ENCODE measurements around the gene LMOD3.
A peak's percentile ranks its signal among the peaks of the same experiment; 100 is the strongest.

LMOD3 gene

GRCh38 chr3:69080233-69080920, 42.0 kb downstream of the LMOD3 start, which contains the start of gene UBA3:
UBA3 (minus strand) TSS chr3:69080365; CDS start chr3:69080353, 12 bp downstream.
- Histone ChIP-seq H3K27ac (peak within 1 kb of the TSS; percentile 36; the same call in 1 of the 2 replicates), H2AFZ (ENCODE audit: low read depth) (no peak within 1 kb of the TSS), H3K36me3 (ENCODE audit: insufficient read depth) (no peaks in the 10 kb centered on the region), H3K4me3 (IDR thresholded peaks at IDR 0.05; ENCODE audit: insufficient read depth, low read depth, low read length) (no peak within 1 kb of the TSS), H3K79me2 (ENCODE audit: insufficient read depth, low read depth) (peaks cover 44% of the 10 kb centered on the region), H3K4me1 (ENCODE audit: low read depth, poor library complexity, severe bottlenecking) (peaks cover 63% of the 10 kb centered on the region), H4K20me1 (ENCODE audit: insufficient read depth) (no peaks in the 10 kb centered on the region), H3K4me2 (peak within 1 kb of the TSS; percentile 95), H3K27me3 (ENCODE audit: insufficient read depth, low read depth) (no peaks in the 10 kb centered on the region), H3K9ac (peak within 1 kb of the TSS; percentile 69)
- no peak for TF ChIP-seq CTCF (conservative IDR thresholded peaks at IDR 0.05; ENCODE audit: low read depth, low read length)

- Histone ChIP-seq H3K27me3 (ENCODE audit: insufficient read depth, low read depth) (no peaks in the 10 kb centered on the region), H3K27ac (peak overlapping the region; percentile 36; the same call in 1 of the 2 replicates), H3K4me2 (peak overlapping the region; percentile 89), H2AFZ (ENCODE audit: low read depth) (no peak overlapping the region), H3K79me2 (ENCODE audit: insufficient read depth, low read depth) (peaks cover 38% of the 10 kb centered on the region), H3K36me3 (ENCODE audit: insufficient read depth) (no peaks in the 10 kb centered on the region), H3K4me1 (ENCODE audit: low read depth, poor library complexity, severe bottlenecking) (peaks cover 62% of the 10 kb centered on the region), H4K20me1 (ENCODE audit: insufficient read depth) (no peaks in the 10 kb centered on the region), H3K9ac (peak overlapping the region; percentile 69), H3K4me3 (IDR thresholded peaks at IDR 0.05; ENCODE audit: insufficient read depth, low read depth, low read length) (no peak overlapping the region)
- no peak for TF ChIP-seq CTCF (conservative IDR thresholded peaks at IDR 0.05; ENCODE audit: low read depth, low read length)
Measured at GRCh38 chr3:69079269-69080159, 42.9 kb downstream of the LMOD3 start.

- TF ChIP-seq CTCF (conservative IDR thresholded peaks at IDR 0.05; ENCODE audit: low read depth, low read length), result no peak
- no peak overlapping the region for H3K4me3 ChIP-seq (IDR thresholded peaks at IDR 0.05; ENCODE audit: insufficient read depth, low read depth, low read length)
- H3K36me3 ChIP-seq (ENCODE audit: insufficient read depth), result no peaks in the 10 kb centered on the region
- H3K79me2 ChIP-seq (ENCODE audit: insufficient read depth, low read depth), result peaks cover 14% of the 10 kb centered on the region
- H3K27ac ChIP-seq, result no peak overlapping the region
- peaks cover 8% of the 10 kb centered on the region for H3K4me1 ChIP-seq (ENCODE audit: low read depth, poor library complexity, severe bottlenecking)
- H3K4me2 ChIP-seq, result no peak overlapping the region
- H3K9ac ChIP-seq, result no peak overlapping the region
- no peaks in the 10 kb centered on the region for H4K20me1 ChIP-seq (ENCODE audit: insufficient read depth)
- no peak overlapping the region for H2AFZ ChIP-seq (ENCODE audit: low read depth)
- no peaks in the 10 kb centered on the region for H3K27me3 ChIP-seq (ENCODE audit: insufficient read depth, low read depth)
Measured at GRCh38 chr3:69072928-69073327, 49.5 kb downstream of the LMOD3 start.

GRCh38 chr3:69066121-69066520, 56.3 kb downstream of the LMOD3 start:
- no peak for TF ChIP-seq CTCF (conservative IDR thresholded peaks at IDR 0.05; ENCODE audit: low read depth, low read length)
- H3K27ac ChIP-seq, result no peak overlapping the region
- H3K79me2 ChIP-seq (ENCODE audit: insufficient read depth, low read depth), result no peaks in the 10 kb centered on the region
- no peak overlapping the region for H3K4me3 ChIP-seq (IDR thresholded peaks at IDR 0.05; ENCODE audit: insufficient read depth, low read depth, low read length)
- peaks cover 25% of the 10 kb centered on the region for H3K4me1 ChIP-seq (ENCODE audit: low read depth, poor library complexity, severe bottlenecking)
- no peaks in the 10 kb centered on the region for H4K20me1 ChIP-seq (ENCODE audit: insufficient read depth)
- H3K36me3 ChIP-seq (ENCODE audit: insufficient read depth), result no peaks in the 10 kb centered on the region
- no peak overlapping the region for H3K4me2 ChIP-seq
- H2AFZ ChIP-seq (ENCODE audit: low read depth), result no peak overlapping the region
- H3K27me3 ChIP-seq (ENCODE audit: insufficient read depth, low read depth), result no peaks in the 10 kb centered on the region
- no peak overlapping the region for H3K9ac ChIP-seq

Measured in KMS-11 (cell line).